MM.1S (cell line): ENCODE data around the gene SNTG2.

Experiments
- CTCF ChIP-seq: fragments of 300-600 bp; sonication (generic); IDR thresholded peaks from 2 replicates; pipeline ENCODE4 v1.5.1; 2016; ENCODE audit warnings: antibody characterized with exemption, low read length, mixed read lengths
- EZH2 ChIP-seq: fragments of 300-600 bp; sonication (generic); optimal IDR thresholded peaks from 2 replicates; pipeline ENCODE3; 2017; ENCODE audit warnings: low read depth, mild to moderate bottlenecking, antibody characterized with exemption, low read length, mixed read lengths
- EZH2phosphoT487 ChIP-seq: fragments of 300-600 bp; sonication (generic); IDR thresholded peaks from 2 replicates; pipeline ENCODE4 v1.6.1; 2018; ENCODE audit warnings: antibody characterized with exemption, low read length

GRCh38 chr2:923832-924601 is 26.6 kb upstream of the SNTG2 start:
- TF ChIP-seq EZH2 (no peak), CTCF (no peak), EZH2phosphoT487 (no peak)
